RPMI8226 (cell line): ENCODE results near the gene LPIN1.
"Not testable (repeated sequence)": the region's sequence is repeated elsewhere in the genome, so short reads cannot be mapped to it uniquely, and the experiment has no call there.

Experiments used
- DNase-seq: peaks from one replicate; pipeline ENCODE4 v3.0.0-alpha.2; 2015

The LPIN1 gene

GRCh38 chr2:11744631-11745394 is 1.6 kb upstream of the LPIN1 start:
- DNase-seq = peak; percentile 80

- peak; percentile 2 for DNase-seq
These were observed 638 bp upstream of the LPIN1 start for GRCh38 chr2:11745613-11746375.

GRCh38 chr2:11746807-11747459 is 501 bp downstream of the LPIN1 start:
- DNase-seq = peak; percentile 40

- peak; percentile 66 for DNase-seq
These were observed 1.8 kb downstream of the LPIN1 start for GRCh38 chr2:11748018-11748860.

GRCh38 chr2:11748861-11749645 is 2.6 kb downstream of the LPIN1 start:
- peak; percentile 55 for DNase-seq

- DNase-seq = peak; percentile 78
These were observed 3.4 kb downstream of the LPIN1 start for GRCh38 chr2:11749646-11750349.

- DNase-seq = peak; percentile 90
These were observed 4.0 kb downstream of the LPIN1 start for GRCh38 chr2:11750422-11750821.

GRCh38 chr2:11750917-11751316 is 4.5 kb downstream of the LPIN1 start:
- DNase-seq = peak; percentile 80

GRCh38 chr2:11752906-11753305 is 6.5 kb downstream of the LPIN1 start:
- peak; percentile 79 for DNase-seq

GRCh38 chr2:11753452-11753885 is 7.0 kb downstream of the LPIN1 start:
- peak; percentile 93 for DNase-seq

GRCh38 chr2:11753886-11754699 is 7.7 kb downstream of the LPIN1 start:
- peak; percentile 89 for DNase-seq

- DNase-seq = no peak
These were observed 8.2 kb downstream of the LPIN1 start for GRCh38 chr2:11754700-11755015.

GRCh38 chr2:11757101-11757500 is 10.7 kb downstream of the LPIN1 start:
- DNase-seq = no peak

GRCh38 chr2:11758187-11758586 is 11.8 kb downstream of the LPIN1 start:
- no peak for DNase-seq

GRCh38 chr2:11758647-11759046 is 12.2 kb downstream of the LPIN1 start:
- no peak for DNase-seq

- DNase-seq = not testable (repeated sequence)
These were observed 12.9 kb downstream of the LPIN1 start for GRCh38 chr2:11759182-11759975.

- no peak for DNase-seq
These were observed 14.8 kb downstream of the LPIN1 start for GRCh38 chr2:11761259-11761658.

- no peak for DNase-seq
These were observed 15.6 kb downstream of the LPIN1 start for GRCh38 chr2:11762031-11762430.

- DNase-seq = no peak
These were observed 16.5 kb downstream of the LPIN1 start for GRCh38 chr2:11762799-11763461.
